GM12874 (cell line): ENCODE data around the gene MAP4K1.

ENCODE experiments used
- TF ChIP-seq, protein P1 (sequence below): IDR thresholded peaks from 2 replicates; pipeline ENCODE4 v1.5.1; 2011; ENCODE audit warnings: low read depth, mild to moderate bottlenecking, control low read depth, low read length, moderate library complexity; ENCODE audit not compliant: insufficient read depth

The MAP4K1 gene

DNA sequence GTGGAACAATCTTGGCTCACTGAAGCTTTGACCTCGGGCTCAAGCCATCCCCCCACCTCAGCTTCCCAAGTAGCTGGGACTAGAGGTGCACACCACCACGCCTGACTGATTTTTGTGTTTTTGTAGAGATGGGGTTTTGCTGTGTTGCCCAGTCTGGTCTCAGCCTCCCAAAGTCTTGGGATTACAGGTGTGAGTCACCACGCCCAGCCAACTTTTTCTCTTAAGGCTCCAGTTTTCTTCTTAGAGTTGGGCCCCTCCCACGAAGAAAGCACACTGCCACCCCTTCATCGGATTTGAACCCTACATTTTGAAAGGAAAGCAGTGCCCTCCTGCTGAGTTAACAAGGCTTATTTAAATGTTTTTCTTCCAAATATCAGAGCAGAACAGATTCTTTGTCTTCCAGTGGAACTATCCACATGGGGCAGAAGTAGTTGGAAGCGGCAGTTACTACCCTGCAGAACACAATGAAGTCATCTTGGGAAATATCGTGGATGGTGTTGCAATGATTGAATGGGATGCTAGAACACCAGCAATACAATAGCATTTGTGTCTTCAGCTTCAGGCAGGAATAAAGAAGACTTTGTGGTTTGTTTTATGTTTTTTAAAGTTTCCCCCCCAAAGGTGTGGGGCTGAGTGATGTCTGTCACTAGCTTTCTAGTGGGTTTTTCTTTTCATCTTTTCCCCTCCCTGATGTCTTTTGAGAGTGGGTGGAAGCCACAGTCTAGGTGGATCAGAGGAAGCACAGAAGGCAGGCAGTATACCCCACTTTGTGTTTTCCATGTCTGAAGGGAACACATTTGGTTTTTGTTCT lies 38.6 kb upstream of the MAP4K1 start:
- TF ChIP-seq, protein P1, sequence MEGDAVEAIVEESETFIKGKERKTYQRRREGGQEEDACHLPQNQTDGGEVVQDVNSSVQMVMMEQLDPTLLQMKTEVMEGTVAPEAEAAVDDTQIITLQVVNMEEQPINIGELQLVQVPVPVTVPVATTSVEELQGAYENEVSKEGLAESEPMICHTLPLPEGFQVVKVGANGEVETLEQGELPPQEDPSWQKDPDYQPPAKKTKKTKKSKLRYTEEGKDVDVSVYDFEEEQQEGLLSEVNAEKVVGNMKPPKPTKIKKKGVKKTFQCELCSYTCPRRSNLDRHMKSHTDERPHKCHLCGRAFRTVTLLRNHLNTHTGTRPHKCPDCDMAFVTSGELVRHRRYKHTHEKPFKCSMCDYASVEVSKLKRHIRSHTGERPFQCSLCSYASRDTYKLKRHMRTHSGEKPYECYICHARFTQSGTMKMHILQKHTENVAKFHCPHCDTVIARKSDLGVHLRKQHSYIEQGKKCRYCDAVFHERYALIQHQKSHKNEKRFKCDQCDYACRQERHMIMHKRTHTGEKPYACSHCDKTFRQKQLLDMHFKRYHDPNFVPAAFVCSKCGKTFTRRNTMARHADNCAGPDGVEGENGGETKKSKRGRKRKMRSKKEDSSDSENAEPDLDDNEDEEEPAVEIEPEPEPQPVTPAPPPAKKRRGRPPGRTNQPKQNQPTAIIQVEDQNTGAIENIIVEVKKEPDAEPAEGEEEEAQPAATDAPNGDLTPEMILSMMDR, result no peak

DNA sequence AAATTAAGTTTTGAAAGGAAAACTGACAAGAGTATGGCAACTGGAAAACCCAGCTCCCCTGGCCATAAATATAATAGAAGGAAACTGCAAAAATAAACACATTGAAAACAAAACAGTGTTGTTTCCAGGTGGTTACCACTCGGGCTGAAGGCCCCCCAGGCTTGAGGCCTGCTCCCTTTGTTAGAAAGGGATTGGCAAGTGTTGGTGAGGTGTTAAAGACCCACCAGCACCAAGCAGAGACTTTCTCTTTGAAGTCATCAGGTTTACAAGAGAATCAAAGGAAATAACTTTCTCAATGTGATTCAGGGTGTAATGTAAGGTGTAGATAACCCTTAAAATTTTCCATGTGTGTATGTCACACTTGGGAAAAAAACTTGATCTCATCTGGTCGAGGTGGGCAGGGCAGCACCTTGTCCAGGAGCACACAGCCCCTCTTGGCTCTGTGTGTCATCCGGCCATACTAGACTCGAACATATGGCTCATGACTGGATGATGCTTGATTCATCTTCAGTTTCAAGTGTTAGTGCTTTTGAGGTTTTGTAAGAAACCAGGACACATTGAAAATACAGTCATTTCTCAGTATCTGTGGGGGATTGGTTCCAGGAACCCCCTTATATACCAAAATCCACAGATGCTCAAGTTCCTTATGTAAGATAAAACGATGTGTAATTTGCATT lies 37.5 kb upstream of the MAP4K1 start:
- TF ChIP-seq, protein P1, result no peak

GRCh38 chr19:38654628-38655055 lies 36.9 kb upstream of the MAP4K1 start:
- TF ChIP-seq, protein P1, result no peak

- TF ChIP-seq, protein P1, result no peak
Observed at GRCh38 chr19:38653028-38653571, 35.3 kb upstream of the MAP4K1 start.

DNA sequence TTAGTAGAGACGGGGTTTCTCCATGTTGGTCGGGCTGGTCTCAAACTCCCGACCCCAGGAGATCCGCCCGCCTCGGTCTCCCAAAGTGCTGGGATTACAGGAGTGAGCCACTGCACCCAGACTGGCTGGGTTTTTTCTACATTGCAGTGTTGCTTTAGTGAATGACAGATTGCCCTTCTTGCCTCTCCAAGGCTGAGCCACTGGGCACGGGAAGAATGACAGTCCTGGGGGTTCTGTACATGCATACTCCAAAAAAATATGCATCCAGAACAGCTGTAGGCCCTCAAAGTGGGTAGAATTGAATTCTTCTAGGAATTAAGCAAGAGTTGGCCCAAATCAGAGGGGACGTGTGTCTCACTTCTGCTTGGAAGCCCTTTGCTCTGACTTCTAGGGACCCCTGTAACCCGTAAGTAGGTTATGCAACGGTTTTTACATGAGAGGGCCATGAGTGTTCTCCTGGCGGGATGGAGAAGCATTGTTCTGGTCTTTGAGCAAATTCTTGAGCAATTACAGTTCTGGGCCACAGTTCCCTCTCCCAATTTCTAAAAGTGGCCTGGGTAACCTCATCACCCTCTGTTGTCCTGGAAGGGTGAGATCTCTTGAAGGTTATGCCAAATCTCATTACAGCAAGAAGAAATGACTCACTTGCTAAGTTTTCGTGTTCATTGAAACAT lies 33.3 kb upstream of the MAP4K1 start:
- TF ChIP-seq, protein P1, result no peak

DNA sequence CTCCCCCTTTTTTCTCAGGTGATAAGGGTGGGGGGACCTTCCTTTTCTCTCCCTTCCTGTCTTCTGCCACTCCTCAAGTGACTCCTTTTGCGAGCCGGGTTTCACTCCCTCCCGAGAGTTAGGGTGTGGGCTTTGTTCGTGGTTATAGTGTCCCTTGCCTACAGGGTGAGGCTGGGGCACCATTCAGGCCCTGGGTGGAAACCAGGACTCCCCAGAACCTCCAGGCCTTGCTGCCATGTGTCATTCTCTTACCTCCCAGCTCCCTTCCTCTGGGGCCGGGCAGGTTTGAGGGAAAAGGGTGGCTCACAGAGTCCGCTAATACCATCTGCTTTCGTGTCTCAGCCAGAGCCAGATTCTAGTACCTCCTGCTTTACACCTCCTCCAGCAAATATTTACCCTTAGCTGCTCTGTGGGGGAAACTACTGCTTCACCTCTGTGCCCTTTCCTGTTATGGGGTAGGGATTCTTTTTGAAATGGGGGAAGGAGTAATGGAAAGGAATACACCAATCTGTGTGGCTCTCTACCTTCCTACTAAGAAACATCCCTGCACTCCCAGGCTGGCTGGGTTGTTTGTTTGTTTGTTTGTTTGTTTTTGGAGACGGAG lies 32.5 kb upstream of the MAP4K1 start:
- TF ChIP-seq, protein P1, result no peak
